ENCODE results near the gene RBMS3.

Gene RBMS3

GRCh38 chr3:29642393-29643033, 361.6 kb downstream of the RBMS3 start:
- H3K4me3 ChIP-seq (ENCODE audit: low read depth, low read length), result no peak overlapping the region
- DNase-seq (ENCODE audit: low read depth), result no peak
- TF ChIP-seq CTCF (IDR thresholded peaks at IDR 0.05; ENCODE audit: control insufficient read depth, extremely low read depth, insufficient read depth), result no peak

GRCh38 chr3:29643034-29643425, 362.2 kb downstream of the RBMS3 start:
- no peak for TF ChIP-seq CTCF (IDR thresholded peaks at IDR 0.05; ENCODE audit: control insufficient read depth, extremely low read depth, insufficient read depth)
- no peak for DNase-seq (ENCODE audit: low read depth)
- no peak overlapping the region for H3K4me3 ChIP-seq (ENCODE audit: low read depth, low read length)

GRCh38 chr3:29644261-29644660, 363.4 kb downstream of the RBMS3 start:
- TF ChIP-seq CTCF (IDR thresholded peaks at IDR 0.05; ENCODE audit: control insufficient read depth, extremely low read depth, insufficient read depth), result no peak
- no peak overlapping the region for H3K4me3 ChIP-seq (ENCODE audit: low read depth, low read length)
- no peak for DNase-seq (ENCODE audit: low read depth)

GRCh38 chr3:29644956-29645636, 364.2 kb downstream of the RBMS3 start:
- no peak overlapping the region for H3K4me3 ChIP-seq (ENCODE audit: low read depth, low read length)
- no peak for TF ChIP-seq CTCF (IDR thresholded peaks at IDR 0.05; ENCODE audit: control insufficient read depth, extremely low read depth, insufficient read depth)
- no peak for DNase-seq (ENCODE audit: low read depth)

GRCh38 chr3:29646043-29646442, 365.2 kb downstream of the RBMS3 start:
- no peak for TF ChIP-seq CTCF (IDR thresholded peaks at IDR 0.05; ENCODE audit: control insufficient read depth, extremely low read depth, insufficient read depth)
- no peak overlapping the region for H3K4me3 ChIP-seq (ENCODE audit: low read depth, low read length)
- no peak for DNase-seq (ENCODE audit: low read depth)

GRCh38 chr3:29649815-29650547, 369.1 kb downstream of the RBMS3 start:
- DNase-seq (ENCODE audit: low read depth), result no peak
- TF ChIP-seq CTCF (IDR thresholded peaks at IDR 0.05; ENCODE audit: control insufficient read depth, extremely low read depth, insufficient read depth), result no peak

More at GRCh38 chr3:29649815-29650547, 369.1 kb downstream of the RBMS3 start:
- H3K4me3 ChIP-seq (ENCODE audit: low read depth, low read length), result no peak overlapping the region

All from LNCaP clone FGC (cell line).